BE2C (cell line): Measurements from ENCODE around the gene RFPL1.

Source experiments
- DNase-seq: peaks from one replicate; pipeline ENCODE4 v3.0.0-alpha.2; 2020
- H3K27me3 ChIP-seq: fragments of 250-450 bp; sonication (Bioruptor Pico); 2 replicates; pipeline ENCODE4 v1.5.1; 2020; ENCODE audit warnings: mild to moderate bottlenecking
- H3K36me3 ChIP-seq: fragments of 250-450 bp; sonication (Bioruptor Pico); 2 replicates; pipeline ENCODE4 v1.5.1; 2020; ENCODE audit warnings: mild to moderate bottlenecking
- H3K4me1 ChIP-seq: fragments of 250-450 bp; sonication (Bioruptor Pico); 2 replicates; pipeline ENCODE4 v1.5.1; 2020
- H3K4me3 ChIP-seq: 2 replicates; pipeline ENCODE4 v1.5.1; 2011; ENCODE audit warnings: low read depth, low read length
- H3K9me3 ChIP-seq: fragments of 250-450 bp; sonication (Bioruptor Pico); 2 replicates; pipeline ENCODE4 v1.5.1; 2020
- TF ChIP-seq, protein P1 (sequence below): IDR thresholded peaks from 2 replicates; pipeline ENCODE4 v1.5.1; 2012; ENCODE audit warnings: mild to moderate bottlenecking, low read depth, low read length

The RFPL1 gene

DNA sequence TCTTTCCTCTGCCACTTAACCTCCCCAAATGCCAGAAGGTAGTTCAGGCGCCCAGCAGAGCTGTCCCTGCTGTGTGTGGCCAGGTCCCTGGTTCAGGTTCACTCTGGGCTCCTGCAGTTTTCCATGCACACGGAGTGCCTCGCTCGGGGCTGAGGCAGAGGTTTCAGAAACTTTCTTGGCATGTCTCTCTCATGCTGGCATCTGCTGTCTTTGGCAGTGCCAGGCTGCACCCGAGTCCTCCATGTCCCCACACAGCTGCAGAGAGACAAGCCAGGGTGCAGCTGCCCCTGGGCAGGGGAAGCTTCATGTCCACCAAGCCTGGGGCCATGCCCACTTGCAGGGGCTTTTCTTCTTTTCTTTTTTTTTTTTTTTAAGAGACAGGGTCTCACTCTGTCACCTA, 34.6 kb downstream of the RFPL1 start:
- Histone ChIP-seq H3K27me3 (no peaks in the 10 kb centered on the region), H3K4me1 (peaks cover 29% of the 10 kb centered on the region), H3K4me3 (no peak overlapping the region), H3K9me3 (no peaks in the 10 kb centered on the region), H3K36me3 (no peaks in the 10 kb centered on the region)
- no peak for DNase-seq
- TF ChIP-seq, protein P1, sequence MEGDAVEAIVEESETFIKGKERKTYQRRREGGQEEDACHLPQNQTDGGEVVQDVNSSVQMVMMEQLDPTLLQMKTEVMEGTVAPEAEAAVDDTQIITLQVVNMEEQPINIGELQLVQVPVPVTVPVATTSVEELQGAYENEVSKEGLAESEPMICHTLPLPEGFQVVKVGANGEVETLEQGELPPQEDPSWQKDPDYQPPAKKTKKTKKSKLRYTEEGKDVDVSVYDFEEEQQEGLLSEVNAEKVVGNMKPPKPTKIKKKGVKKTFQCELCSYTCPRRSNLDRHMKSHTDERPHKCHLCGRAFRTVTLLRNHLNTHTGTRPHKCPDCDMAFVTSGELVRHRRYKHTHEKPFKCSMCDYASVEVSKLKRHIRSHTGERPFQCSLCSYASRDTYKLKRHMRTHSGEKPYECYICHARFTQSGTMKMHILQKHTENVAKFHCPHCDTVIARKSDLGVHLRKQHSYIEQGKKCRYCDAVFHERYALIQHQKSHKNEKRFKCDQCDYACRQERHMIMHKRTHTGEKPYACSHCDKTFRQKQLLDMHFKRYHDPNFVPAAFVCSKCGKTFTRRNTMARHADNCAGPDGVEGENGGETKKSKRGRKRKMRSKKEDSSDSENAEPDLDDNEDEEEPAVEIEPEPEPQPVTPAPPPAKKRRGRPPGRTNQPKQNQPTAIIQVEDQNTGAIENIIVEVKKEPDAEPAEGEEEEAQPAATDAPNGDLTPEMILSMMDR: no peak

DNA sequence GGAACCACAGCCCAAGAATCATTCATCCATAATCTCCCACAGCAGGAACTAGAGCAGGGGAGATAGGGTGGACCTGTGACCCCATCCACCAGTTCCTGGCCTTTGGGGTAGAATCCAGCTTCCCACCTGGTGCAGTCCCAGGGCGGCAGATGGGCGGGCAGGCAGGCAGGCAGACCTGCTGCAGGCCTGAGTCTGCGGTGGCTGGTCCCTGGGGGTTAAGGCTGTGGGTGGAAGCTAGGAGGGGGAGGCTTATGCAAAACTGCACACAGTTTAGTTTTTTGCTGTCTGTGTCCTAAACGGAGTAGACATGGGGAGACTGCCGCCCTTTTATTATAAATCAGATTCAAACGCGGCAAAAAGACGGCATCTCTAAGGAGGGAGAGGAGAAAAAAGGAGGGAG, 37.2 kb downstream of the RFPL1 start:
- Histone ChIP-seq H3K36me3 (no peaks in the 10 kb centered on the region), H3K27me3 (peaks cover 12% of the 10 kb centered on the region), H3K4me3 (peak overlapping the region; percentile 24; the same call in 1 of the 2 replicates), H3K4me1 (peaks cover 32% of the 10 kb centered on the region), H3K9me3 (peaks cover 5% of the 10 kb centered on the region)
- DNase-seq: peak; percentile 86
- TF ChIP-seq, protein P1: no peak

GRCh38 chr22:29476116-29476515, 37.7 kb downstream of the RFPL1 start:
- Histone ChIP-seq H3K27me3 (peaks cover 18% of the 10 kb centered on the region), H3K36me3 (no peaks in the 10 kb centered on the region), H3K4me3 (peak overlapping the region; percentile 24; the same call in 1 of the 2 replicates), H3K4me1 (peaks cover 32% of the 10 kb centered on the region), H3K9me3 (peaks cover 11% of the 10 kb centered on the region)
- DNase-seq: no peak
- TF ChIP-seq, protein P1: no peak

GRCh38 chr22:29477723-29478318, 39.4 kb downstream of the RFPL1 start:
- H3K9me3 ChIP-seq: peaks cover 12% of the 10 kb centered on the region
- H3K27me3 ChIP-seq: peaks cover 22% of the 10 kb centered on the region
- H3K36me3 ChIP-seq: no peaks in the 10 kb centered on the region
- H3K4me3 ChIP-seq: peak overlapping the region; percentile 46
- peaks cover 37% of the 10 kb centered on the region for H3K4me1 ChIP-seq
- DNase-seq: peak; percentile 44
- TF ChIP-seq, protein P1: no peak

GRCh38 chr22:29478326-29479276, 40.2 kb downstream of the RFPL1 start:
- Histone ChIP-seq H3K36me3 (no peaks in the 10 kb centered on the region), H3K27me3 (peaks cover 22% of the 10 kb centered on the region), H3K4me1 (peaks cover 37% of the 10 kb centered on the region), H3K9me3 (peaks cover 12% of the 10 kb centered on the region), H3K4me3 (peak overlapping the region; percentile 46)
- DNase-seq: no peak
- TF ChIP-seq, protein P1: no peak
